Stimulated activated effector memory CD8-positive, alpha-beta T cell treated with anti-CD3 and anti-CD28 coated beads, Interleukin-12 subunit alpha, Interleukin-12 subunit beta, amount 100 ng/mL, for 72 hours (primary cell): ENCODE measurements around the gene COBLL1.

Source experiments
- ATAC-seq: fragments of 150-1000 bp; cut with Tn5 transposase; 2 replicates; pipeline ENCODE4 v1.10.0; 2021
- DNase-seq, 2 donors: peaks; one replicate each; pipeline ENCODE4 v3.0.0; 2021 to 2022; ENCODE audit warnings: low spot score in 2 of 2
- H3K27ac Mint-ChIP-seq: one replicate; pipeline ENCODE4 v1.8.0; 2022; ENCODE audit warnings: mild to moderate bottlenecking, mixed read lengths
- H3K36me3 Mint-ChIP-seq: one replicate; pipeline ENCODE4 v1.8.0; 2022; ENCODE audit warnings: mild to moderate bottlenecking, mixed read lengths
- H3K4me1 Mint-ChIP-seq: one replicate; pipeline ENCODE4 v1.8.0; 2022; ENCODE audit warnings: mixed read lengths
- H3K4me3 Mint-ChIP-seq: one replicate; pipeline ENCODE4 v1.8.0; 2022; ENCODE audit warnings: mild to moderate bottlenecking, mixed read lengths
- H3K9me3 Mint-ChIP-seq: one replicate; pipeline ENCODE4 v1.8.0; 2022; ENCODE audit warnings: mixed read lengths

The COBLL1 gene

DNA sequence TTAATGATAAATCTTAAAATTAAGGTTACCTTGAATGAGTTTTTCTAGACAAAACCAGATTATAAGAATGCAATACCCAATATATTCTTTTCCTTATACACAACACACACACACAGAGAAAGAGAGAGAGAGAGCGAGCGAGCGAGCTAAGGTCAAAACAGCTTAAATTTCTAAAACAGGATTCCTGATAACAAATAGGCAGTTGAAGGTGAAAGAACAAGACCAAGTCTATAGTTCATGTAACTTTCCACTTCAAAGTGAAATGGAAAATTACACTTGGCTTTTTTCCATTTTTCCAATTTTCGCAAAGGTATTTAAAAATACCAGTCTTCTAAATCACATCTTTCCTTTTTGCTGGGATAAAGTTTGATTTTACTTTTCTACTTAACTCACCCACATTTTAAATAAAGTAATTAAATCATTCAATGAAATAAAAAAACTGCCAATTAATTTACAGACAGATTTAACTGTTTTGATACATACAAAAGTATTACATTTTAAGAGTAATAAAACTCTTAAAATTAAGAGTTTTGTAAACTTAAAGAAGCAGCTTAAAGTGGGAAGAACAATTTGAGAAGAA, 98.8 kb downstream of the COBLL1 start:
- Mint-ChIP-seq H3K9me3 (peaks cover 10% of the 10 kb centered on the region), H3K4me1 (no peaks in the 10 kb centered on the region), H3K36me3 (no peaks in the 10 kb centered on the region), H3K4me3 (no peak overlapping the region), H3K27ac (no peak overlapping the region)
- no peak for ATAC-seq
- DNase-seq, result no peak

DNA sequence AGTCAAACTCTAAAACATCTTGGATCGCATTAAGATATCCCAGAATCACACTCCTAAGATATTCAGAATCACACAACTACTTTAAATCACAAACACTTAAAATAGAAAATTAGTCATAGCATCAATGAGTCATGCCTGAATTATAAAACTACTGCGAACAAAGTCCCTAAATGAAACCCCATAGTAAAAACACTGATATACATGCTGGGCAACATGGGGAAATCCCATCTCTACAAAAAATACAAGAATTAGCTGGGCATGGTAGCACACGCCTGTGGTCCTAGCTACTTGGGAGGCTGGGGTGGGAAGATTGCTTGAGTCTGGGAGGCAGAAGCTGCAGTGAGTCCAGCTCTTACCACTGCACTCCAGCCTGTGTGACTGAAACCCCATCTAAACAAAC, 101.7 kb downstream of the COBLL1 start:
- Mint-ChIP-seq H3K27ac (no peak overlapping the region), H3K4me1 (no peaks in the 10 kb centered on the region)

DNA sequence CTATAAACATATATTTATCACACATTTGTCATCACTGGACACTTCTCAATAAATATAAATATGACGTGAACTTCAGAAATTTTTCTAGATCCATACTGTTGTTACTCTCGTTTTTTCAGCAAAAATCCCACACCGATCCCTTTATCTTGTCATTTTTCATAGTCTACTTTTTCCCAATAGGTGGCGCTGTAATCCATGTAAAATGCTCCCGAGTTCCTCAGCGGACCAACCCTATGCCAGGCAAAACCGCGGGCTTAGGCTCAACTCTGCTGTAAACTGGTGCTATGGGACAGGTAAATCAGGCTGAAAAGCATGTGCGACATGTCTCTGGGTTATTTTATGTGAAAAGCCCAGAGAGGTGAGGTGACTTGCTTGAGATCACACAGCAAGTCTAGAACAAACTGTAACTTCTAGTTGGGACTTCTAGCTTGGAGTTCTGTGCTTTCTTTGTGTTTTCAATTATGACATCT, 104.0 kb downstream of the COBLL1 start:
- Mint-ChIP-seq H3K4me1 (no peaks in the 10 kb centered on the region), H3K9me3 (peaks cover 11% of the 10 kb centered on the region), H3K36me3 (no peaks in the 10 kb centered on the region), H3K27ac (no peak overlapping the region), H3K4me3 (no peak overlapping the region)
- ATAC-seq (no peak), DNase-seq (peak in 1 of 2 donors; percentile 48)

More for the DNA sequence above, 101.7 kb downstream of the COBLL1 start:
- DNase-seq (no peak), ATAC-seq (peak; percentile 57)
- H3K4me3 Mint-ChIP-seq, result no peak overlapping the region
- peaks cover 7% of the 10 kb centered on the region for H3K9me3 Mint-ChIP-seq
- H3K36me3 Mint-ChIP-seq, result no peaks in the 10 kb centered on the region

DNA sequence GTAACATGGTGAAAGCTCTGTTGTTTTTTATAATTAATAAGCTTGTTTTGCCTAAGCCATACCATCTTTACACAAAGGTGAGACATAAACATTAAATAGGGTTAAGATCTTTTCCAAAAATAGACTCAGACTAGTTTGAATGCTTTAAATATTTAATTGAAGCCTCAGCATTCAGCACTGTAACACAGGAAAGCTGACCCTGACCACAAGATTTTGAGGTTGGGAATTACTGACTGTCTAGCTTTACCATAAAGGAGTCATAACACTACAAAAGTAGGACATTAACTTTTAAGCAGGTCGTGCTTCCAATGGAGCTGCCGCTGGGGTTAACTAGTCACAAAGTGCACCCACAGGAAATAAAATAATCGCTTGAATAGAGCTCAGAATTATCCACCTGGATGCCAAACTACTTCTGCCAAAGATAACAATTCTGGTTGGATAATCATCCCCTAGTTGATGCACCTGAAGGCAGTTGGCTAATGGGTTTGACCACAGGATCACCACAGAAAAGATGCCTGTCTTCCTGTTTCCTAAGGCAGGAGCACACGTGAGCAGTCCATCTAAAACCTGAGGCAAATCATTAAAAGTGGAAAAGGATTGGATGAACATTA, 106.2 kb downstream of the COBLL1 start:
- Mint-ChIP-seq H3K36me3 (no peaks in the 10 kb centered on the region), H3K4me1 (no peaks in the 10 kb centered on the region), H3K9me3 (peaks cover 5% of the 10 kb centered on the region), H3K4me3 (no peak overlapping the region), H3K27ac (no peak overlapping the region)
- ATAC-seq (no peak), DNase-seq (no peak)

DNA sequence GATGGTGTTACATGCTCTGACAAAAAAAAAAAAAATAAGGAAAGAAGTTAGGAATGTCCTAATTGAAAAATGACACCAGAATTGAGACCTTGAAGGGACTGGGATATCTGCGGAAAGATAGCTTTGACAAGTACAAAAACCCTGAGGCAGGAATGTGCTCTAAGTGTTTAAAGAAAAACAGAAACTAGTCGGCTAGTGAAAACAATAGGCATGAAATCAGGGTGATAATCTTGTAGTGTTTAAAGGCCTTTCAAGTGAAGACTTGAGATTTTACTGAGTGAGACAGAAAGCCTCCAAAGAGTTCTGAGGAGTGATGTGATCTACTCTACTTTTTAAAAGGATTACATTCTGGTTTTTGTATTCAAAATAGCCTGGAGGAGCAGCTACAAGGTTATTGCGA, 107.4 kb downstream of the COBLL1 start:
- Mint-ChIP-seq H3K4me3 (no peak overlapping the region), H3K27ac (no peak overlapping the region), H3K9me3 (peaks cover 4% of the 10 kb centered on the region), H3K4me1 (no peaks in the 10 kb centered on the region), H3K36me3 (no peaks in the 10 kb centered on the region)
- no peak for ATAC-seq
- DNase-seq, result no peak

DNA sequence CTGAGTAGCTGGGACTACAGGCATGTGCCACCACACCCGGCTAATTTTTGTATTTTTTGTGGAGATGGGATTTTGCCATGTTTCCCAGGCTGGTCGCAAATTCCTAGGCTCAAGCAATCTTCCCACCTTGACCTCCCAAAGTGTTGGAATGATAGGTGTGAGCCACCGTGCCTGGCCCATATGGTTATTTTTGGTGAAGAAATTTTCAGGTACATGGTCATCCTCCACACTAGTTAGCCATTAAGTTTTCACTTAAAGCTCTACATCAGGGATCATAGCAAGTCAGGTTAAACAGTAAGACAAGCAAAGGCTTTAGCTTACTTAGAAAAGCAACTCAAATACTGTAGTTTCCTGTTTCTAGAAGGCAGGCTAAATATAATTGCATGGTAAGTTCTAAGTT, 116.1 kb downstream of the COBLL1 start:
- H3K36me3 Mint-ChIP-seq, result no peaks in the 10 kb centered on the region

DNA sequence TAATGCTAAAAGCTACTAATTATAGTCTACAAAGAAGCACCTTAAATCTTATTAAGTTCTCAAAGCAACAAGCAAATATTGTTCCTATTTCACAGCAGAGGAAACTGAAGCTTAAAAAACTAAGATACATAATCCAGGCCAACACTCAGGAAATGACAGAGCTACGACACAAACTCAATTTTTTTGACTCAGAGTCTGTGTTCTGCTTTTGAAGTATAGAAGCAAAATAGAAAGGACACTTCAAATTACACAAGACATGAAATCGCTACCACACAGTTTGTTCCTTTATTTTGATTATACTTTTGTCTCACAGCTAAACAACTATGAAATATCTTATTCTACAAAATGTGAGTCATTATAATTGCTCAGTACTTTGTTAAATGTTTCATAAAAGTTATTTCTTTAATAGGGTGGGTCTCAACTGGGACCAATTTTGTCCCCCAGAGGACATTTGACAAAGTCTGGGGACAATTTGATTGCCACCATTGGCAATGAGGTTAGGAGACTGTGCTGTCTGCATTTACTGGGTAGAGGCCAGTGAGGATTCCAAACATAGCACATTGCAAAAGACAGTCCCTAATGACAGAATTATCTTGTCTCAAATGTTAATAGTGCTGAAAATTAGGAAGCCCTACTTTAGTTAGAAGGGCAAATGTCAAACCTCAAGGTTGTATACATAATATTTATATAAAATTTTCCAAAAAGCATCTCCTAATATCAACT, 118.8 kb downstream of the COBLL1 start:
- DNase-seq (no peak), ATAC-seq (no peak)
- H3K27ac Mint-ChIP-seq, result no peak overlapping the region
- H3K9me3 Mint-ChIP-seq, result peaks cover 3% of the 10 kb centered on the region
- H3K36me3 Mint-ChIP-seq, result no peaks in the 10 kb centered on the region
- no peak overlapping the region for H3K4me3 Mint-ChIP-seq
- no peaks in the 10 kb centered on the region for H3K4me1 Mint-ChIP-seq

More for the DNA sequence above, 116.1 kb downstream of the COBLL1 start:
- Mint-ChIP-seq H3K4me1 (no peaks in the 10 kb centered on the region), H3K27ac (no peak overlapping the region), H3K9me3 (peaks cover 3% of the 10 kb centered on the region), H3K4me3 (no peak overlapping the region)
- DNase-seq, result no peak
- ATAC-seq, result no peak

DNA sequence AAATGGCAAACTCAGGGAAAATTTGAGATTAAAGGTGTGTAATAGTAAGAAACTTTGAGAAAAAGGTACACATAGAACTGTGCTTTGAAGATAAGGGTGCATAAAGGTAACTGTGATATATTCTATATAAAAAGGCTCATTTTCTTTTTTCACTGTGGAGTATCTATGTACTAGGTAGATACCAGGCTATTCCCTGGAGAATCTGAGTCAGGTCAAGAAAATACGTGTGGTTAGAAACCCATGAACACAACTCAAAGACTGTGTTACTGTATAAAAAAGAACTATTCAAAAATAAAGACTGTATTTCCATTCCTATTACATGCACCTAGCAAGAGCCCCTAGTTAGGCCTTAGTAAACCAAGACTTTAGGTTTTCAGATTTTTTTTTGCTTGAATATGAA, 120.2 kb downstream of the COBLL1 start:
- Mint-ChIP-seq H3K4me3 (no peak overlapping the region), H3K27ac (no peak overlapping the region), H3K4me1 (no peaks in the 10 kb centered on the region), H3K36me3 (no peaks in the 10 kb centered on the region), H3K9me3 (peaks cover 3% of the 10 kb centered on the region)
- DNase-seq (no peak), ATAC-seq (no peak)

DNA sequence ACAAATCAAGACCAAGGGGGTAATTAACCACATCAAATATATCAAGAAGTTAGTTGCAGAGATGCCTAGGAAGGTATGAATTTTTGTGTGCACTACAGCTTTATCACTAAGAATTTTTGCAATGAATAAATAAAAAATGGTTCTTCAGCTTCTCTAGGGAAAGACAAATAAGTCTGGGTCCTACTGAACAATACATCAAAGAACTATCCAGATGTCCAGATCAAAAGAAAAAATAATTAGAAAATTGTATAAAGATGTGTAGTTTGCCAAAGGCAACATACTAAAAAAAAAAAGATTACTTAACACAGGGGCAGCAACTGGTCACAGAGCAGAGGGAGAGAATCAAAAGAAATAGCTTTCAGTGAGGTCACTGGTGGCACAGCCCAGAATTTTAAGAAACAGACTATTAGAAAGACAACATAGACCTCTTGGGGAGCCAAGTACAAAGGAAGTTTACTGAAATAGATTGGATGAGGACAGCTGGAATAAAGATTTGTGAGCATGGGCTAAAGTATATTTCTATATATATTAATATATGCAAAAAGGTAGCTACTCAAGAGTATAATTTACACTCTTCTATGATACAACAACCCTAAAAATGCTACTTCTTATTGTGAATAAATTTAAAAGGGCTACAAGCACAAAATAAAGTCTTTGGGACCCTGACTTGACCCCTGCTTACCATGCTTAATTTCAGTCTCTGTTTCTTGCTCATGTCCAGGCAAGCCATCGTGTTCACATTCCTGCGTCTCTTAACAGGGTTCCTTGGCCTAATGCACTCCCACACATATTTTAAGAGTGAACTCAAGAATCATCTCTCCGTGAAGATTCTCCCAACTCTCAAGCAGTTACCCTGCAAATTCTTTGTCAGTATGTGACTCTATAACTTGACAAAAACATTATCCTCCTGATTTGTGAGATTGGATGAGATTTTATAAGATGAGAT, 121.4 kb downstream of the COBLL1 start:
- no peak overlapping the region for H3K27ac Mint-ChIP-seq
- no peak overlapping the region for H3K4me3 Mint-ChIP-seq
- no peaks in the 10 kb centered on the region for H3K4me1 Mint-ChIP-seq
- ATAC-seq (no peak), DNase-seq (no peak)
- H3K36me3 Mint-ChIP-seq, result no peaks in the 10 kb centered on the region
- H3K9me3 Mint-ChIP-seq, result peaks cover 3% of the 10 kb centered on the region

DNA sequence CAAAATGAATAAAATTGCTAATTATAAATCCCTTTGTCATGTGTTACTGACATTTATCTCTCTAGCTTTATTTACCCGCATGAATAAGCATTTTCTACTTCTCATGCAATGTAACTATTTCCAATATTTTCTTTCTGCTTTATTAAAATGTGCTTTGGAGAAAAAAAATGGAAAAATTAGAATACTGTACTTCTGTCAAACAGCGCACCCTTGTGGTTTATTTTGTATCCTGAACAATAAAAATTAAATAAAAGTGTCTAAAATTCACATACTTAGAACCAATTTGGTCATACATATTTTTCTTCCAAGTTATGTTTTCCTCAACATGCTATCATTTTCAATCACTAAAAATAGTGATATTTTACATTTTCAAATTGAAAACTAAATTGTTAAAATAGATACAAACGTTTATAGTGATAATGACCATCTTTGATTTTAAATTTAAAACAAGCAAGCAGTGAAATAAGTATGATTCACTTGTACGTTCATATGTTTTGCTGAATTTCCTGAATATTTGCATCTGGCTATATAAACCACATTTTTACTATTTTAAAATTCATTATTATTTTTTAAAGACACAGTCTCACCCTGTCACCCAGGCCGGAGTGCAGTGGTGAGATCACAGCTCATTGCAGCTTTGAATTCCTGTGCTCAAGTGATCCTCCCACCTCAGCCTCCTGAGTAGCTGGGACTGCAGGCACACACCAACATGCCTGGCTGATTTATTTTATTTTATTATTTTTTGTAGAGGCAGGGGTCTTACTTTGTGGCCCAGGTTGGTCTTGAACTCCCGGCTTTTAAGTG, 124.4 kb downstream of the COBLL1 start:
- peaks cover 6% of the 10 kb centered on the region for H3K9me3 Mint-ChIP-seq
- no peaks in the 10 kb centered on the region for H3K4me1 Mint-ChIP-seq
- ATAC-seq (no peak), DNase-seq (no peak)
- H3K36me3 Mint-ChIP-seq, result no peaks in the 10 kb centered on the region
- H3K4me3 Mint-ChIP-seq, result no peak overlapping the region
- H3K27ac Mint-ChIP-seq, result no peak overlapping the region

DNA sequence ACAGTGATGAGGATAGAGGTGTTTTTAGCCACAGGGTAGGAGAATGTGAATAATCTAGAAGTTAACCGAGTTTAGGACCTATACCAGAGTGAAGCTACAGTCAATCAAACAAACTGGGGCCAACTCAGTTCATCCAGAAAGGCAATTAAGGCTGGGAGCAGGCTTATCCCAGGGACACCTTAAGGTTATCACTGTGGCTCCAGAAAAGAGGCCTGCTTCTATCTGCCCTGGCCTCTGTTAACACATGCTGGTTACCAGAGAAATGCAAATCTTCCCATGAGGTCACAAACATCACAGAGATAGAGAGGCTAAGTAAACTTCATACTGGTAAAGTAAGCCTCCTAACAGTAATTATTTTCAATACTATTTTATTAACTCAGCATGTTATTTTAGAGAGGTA, 127.2 kb downstream of the COBLL1 start:
- DNase-seq (no peak), ATAC-seq (no peak)
- Mint-ChIP-seq H3K9me3 (peaks cover 3% of the 10 kb centered on the region), H3K4me3 (no peak overlapping the region), H3K4me1 (no peaks in the 10 kb centered on the region), H3K36me3 (no peaks in the 10 kb centered on the region), H3K27ac (no peak overlapping the region)

DNA sequence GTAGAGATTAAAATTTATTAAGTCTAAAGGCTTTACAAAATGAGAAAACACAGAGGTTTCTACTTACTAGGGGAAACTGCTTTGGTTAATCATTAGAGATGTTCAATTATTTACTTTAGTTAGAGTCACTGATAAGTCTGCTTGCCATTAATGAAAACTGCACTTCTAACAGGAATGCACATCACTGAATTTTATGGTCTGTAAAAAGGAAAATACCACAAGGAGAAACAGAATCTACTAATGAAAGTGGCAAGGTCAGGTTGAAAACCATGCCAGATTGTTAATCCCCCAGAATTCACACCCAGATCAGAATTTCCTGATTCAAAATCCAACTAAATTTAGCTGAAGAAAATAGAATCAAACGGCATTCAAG, 129.9 kb downstream of the COBLL1 start:
- Mint-ChIP-seq H3K9me3 (peaks cover 3% of the 10 kb centered on the region), H3K4me3 (no peak overlapping the region), H3K27ac (no peak overlapping the region), H3K36me3 (no peaks in the 10 kb centered on the region), H3K4me1 (no peaks in the 10 kb centered on the region)
- ATAC-seq (no peak), DNase-seq (no peak)

DNA sequence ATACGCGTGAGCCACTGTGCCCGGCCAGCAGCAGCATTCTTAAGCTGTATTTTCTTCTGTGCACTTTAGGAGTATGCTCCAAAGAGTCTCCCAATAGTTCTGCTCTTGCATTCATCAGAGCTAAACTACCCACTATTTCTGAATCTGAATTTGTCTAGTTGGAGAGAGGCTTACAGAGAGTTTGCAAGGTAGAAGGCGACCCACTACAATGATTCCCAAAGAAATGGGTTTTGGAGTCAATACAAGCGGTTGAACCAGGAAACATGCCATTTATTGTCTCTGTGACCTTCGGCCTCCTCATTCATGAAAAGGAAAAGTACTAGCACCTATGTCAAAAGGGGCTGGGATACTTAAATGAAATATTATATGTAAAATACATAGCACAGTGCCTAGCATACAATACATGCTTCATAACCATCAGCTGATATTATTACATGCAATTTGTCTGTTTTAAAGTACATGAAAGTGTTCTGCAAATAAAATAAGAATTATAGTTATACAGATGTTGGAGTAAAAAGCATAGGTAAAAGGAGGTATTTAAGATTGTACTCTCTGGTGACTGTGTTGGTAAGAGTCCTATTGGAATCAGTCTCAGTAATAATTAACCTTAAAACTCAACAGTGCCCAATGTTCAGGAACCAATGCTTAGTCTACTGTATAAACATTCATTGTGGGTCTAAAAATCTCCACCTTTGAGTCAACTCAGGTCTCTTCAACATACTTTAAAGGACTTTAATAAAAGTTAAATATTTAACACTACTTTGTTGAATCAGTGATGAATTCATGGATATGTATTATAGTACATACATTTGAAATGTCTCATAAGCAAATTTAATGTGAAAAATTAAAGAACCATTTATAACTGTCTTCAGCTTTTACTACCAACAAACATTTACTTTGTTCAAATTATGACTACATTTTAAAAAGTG, 130.5 kb downstream of the COBLL1 start:
- H3K27ac Mint-ChIP-seq, result no peak overlapping the region
- ATAC-seq (no peak), DNase-seq (no peak)
- H3K4me1 Mint-ChIP-seq, result no peaks in the 10 kb centered on the region
- H3K9me3 Mint-ChIP-seq, result peaks cover 9% of the 10 kb centered on the region
- no peaks in the 10 kb centered on the region for H3K36me3 Mint-ChIP-seq
- no peak overlapping the region for H3K4me3 Mint-ChIP-seq
